ENCODE measurements around the gene ANTXRL. TPM values are rescaled to one million over a fixed set of nuclear protein-coding genes. Genes with fewer than 3 reads are reported as not detected.

ANTXRL gene
- total and polyA plus RNA-seq, 2 experiments from 2014 or later = not detected

DNA sequence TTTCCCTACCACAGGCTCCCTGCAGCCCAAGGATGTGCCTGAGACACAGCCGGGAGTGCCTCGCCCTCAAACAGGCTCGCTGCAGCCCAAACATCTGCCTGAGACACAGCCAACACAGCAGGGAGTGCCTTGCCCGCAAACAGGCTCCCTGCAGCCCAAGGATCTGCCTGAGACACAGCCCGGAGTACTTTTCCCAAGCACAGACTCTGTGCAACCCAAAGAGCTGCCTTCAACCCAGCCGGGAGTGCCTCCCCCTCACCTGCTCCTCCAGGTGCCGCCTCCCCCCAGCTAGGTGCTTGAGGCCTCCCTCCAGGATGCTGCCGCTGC lies 42.9 kb downstream of the ANTXRL start:
- Histone ChIP-seq H3K79me2 (replicated peaks; ENCODE audit: insufficient read depth) (no peaks in the 10 kb centered on the region), H4K20me1 (replicated peaks; ENCODE audit: insufficient read depth) (no peaks in the 10 kb centered on the region), H3K4me1 (ENCODE audit: insufficient read depth) (no peaks in the 10 kb centered on the region), H3K27me3 (ENCODE audit: insufficient read depth) (no peaks in the 10 kb centered on the region), H3K4me3 (no peak overlapping the region), H3K27ac (ENCODE audit: low read depth) (no peak overlapping the region), H3F3A (replicated peaks; ENCODE audit: low read depth) (no peaks in the 10 kb centered on the region), H3K9me2 (ENCODE audit: insufficient read depth) (no peaks in the 10 kb centered on the region), H2AFZ (0 out of 2 replicates have a peak overlapping the region, but pooled peaks have one; percentile 32), H3K4me2 (no peak overlapping the region), H3K36me3 (ENCODE audit: insufficient read depth) (no peaks in the 10 kb centered on the region)
- no peaks in the 10 kb centered on the region for H3K36me3 Mint-ChIP-seq (ENCODE audit: low read depth)
- H3K4me1 Mint-ChIP-seq = peaks cover 9% of the 10 kb centered on the region
- ATAC-seq = peak; percentile 88
- no peak overlapping the region for H3K4me3 Mint-ChIP-seq
- H3K27me3 Mint-ChIP-seq (ENCODE audit: insufficient read depth, low read depth, poor library complexity) = peaks cover 12% of the 10 kb centered on the region
- H3K9me3 Mint-ChIP-seq = no peaks in the 10 kb centered on the region; the same call in 2 of the 3 replicates
- DNase-seq (ENCODE audit: low spot score) = peak; percentile 20
- TF ChIP-seq EZH2phosphoT487 (IDR thresholded peaks at IDR 0.05; ENCODE audit: unreplicated experiment) (no peak), NANOG (IDR thresholded peaks at IDR 0.05; ENCODE audit: borderline replicate concordance) (no peak), ZNF331 (CRISPR knock-in tag; IDR thresholded peaks at IDR 0.05; ENCODE audit: low read depth) (no peak), EZH2 (IDR thresholded peaks at IDR 0.05; ENCODE audit: low read depth, unreplicated experiment) (no peak)
- peak overlapping the region; percentile 18; the same call in 1 of the 2 replicates for H3K27ac Mint-ChIP-seq

GRCh38 chr10:46330894-46331293 lies 44.1 kb downstream of the ANTXRL start:
- no peaks in the 10 kb centered on the region for H3K36me3 Mint-ChIP-seq (ENCODE audit: low read depth)
- Histone ChIP-seq H3K4me3 (no peak overlapping the region), H3K36me3 (ENCODE audit: insufficient read depth) (no peaks in the 10 kb centered on the region), H4K20me1 (replicated peaks; ENCODE audit: insufficient read depth) (no peaks in the 10 kb centered on the region), H3K27ac (ENCODE audit: low read depth) (no peak overlapping the region), H3K4me1 (ENCODE audit: insufficient read depth) (no peaks in the 10 kb centered on the region), H3K4me2 (no peak overlapping the region), H3K9me2 (ENCODE audit: insufficient read depth) (no peaks in the 10 kb centered on the region), H3F3A (replicated peaks; ENCODE audit: low read depth) (no peaks in the 10 kb centered on the region), H3K27me3 (ENCODE audit: insufficient read depth) (no peaks in the 10 kb centered on the region), H2AFZ (no peak overlapping the region), H3K79me2 (replicated peaks; ENCODE audit: insufficient read depth) (no peaks in the 10 kb centered on the region)
- H3K4me1 Mint-ChIP-seq = peaks cover 9% of the 10 kb centered on the region
- no peak overlapping the region for H3K4me3 Mint-ChIP-seq
- no peak overlapping the region for H3K27ac Mint-ChIP-seq
- DNase-seq (ENCODE audit: low spot score) (no peak), ATAC-seq (no peak)
- no peaks in the 10 kb centered on the region; the same call in 2 of the 3 replicates for H3K9me3 Mint-ChIP-seq
- peaks cover 11% of the 10 kb centered on the region for H3K27me3 Mint-ChIP-seq (ENCODE audit: insufficient read depth, low read depth, poor library complexity)
- TF ChIP-seq, protein P1, sequence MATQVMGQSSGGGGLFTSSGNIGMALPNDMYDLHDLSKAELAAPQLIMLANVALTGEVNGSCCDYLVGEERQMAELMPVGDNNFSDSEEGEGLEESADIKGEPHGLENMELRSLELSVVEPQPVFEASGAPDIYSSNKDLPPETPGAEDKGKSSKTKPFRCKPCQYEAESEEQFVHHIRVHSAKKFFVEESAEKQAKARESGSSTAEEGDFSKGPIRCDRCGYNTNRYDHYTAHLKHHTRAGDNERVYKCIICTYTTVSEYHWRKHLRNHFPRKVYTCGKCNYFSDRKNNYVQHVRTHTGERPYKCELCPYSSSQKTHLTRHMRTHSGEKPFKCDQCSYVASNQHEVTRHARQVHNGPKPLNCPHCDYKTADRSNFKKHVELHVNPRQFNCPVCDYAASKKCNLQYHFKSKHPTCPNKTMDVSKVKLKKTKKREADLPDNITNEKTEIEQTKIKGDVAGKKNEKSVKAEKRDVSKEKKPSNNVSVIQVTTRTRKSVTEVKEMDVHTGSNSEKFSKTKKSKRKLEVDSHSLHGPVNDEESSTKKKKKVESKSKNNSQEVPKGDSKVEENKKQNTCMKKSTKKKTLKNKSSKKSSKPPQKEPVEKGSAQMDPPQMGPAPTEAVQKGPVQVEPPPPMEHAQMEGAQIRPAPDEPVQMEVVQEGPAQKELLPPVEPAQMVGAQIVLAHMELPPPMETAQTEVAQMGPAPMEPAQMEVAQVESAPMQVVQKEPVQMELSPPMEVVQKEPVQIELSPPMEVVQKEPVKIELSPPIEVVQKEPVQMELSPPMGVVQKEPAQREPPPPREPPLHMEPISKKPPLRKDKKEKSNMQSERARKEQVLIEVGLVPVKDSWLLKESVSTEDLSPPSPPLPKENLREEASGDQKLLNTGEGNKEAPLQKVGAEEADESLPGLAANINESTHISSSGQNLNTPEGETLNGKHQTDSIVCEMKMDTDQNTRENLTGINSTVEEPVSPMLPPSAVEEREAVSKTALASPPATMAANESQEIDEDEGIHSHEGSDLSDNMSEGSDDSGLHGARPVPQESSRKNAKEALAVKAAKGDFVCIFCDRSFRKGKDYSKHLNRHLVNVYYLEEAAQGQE (IDR thresholded peaks at IDR 0.05; ENCODE audit: unreplicated experiment) = no peak
- TF ChIP-seq, protein P2, sequence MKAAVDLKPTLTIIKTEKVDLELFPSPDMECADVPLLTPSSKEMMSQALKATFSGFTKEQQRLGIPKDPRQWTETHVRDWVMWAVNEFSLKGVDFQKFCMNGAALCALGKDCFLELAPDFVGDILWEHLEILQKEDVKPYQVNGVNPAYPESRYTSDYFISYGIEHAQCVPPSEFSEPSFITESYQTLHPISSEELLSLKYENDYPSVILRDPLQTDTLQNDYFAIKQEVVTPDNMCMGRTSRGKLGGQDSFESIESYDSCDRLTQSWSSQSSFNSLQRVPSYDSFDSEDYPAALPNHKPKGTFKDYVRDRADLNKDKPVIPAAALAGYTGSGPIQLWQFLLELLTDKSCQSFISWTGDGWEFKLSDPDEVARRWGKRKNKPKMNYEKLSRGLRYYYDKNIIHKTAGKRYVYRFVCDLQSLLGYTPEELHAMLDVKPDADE (IDR thresholded peaks at IDR 0.05) = no peak
- TF ChIP-seq EZH2 (IDR thresholded peaks at IDR 0.05; ENCODE audit: low read depth, unreplicated experiment) = no peak
- TF ChIP-seq CTCF (conservative IDR thresholded peaks at IDR 0.05; ENCODE audit: low read depth in 2 of 2) = no peak
- TF ChIP-seq, protein P3, sequence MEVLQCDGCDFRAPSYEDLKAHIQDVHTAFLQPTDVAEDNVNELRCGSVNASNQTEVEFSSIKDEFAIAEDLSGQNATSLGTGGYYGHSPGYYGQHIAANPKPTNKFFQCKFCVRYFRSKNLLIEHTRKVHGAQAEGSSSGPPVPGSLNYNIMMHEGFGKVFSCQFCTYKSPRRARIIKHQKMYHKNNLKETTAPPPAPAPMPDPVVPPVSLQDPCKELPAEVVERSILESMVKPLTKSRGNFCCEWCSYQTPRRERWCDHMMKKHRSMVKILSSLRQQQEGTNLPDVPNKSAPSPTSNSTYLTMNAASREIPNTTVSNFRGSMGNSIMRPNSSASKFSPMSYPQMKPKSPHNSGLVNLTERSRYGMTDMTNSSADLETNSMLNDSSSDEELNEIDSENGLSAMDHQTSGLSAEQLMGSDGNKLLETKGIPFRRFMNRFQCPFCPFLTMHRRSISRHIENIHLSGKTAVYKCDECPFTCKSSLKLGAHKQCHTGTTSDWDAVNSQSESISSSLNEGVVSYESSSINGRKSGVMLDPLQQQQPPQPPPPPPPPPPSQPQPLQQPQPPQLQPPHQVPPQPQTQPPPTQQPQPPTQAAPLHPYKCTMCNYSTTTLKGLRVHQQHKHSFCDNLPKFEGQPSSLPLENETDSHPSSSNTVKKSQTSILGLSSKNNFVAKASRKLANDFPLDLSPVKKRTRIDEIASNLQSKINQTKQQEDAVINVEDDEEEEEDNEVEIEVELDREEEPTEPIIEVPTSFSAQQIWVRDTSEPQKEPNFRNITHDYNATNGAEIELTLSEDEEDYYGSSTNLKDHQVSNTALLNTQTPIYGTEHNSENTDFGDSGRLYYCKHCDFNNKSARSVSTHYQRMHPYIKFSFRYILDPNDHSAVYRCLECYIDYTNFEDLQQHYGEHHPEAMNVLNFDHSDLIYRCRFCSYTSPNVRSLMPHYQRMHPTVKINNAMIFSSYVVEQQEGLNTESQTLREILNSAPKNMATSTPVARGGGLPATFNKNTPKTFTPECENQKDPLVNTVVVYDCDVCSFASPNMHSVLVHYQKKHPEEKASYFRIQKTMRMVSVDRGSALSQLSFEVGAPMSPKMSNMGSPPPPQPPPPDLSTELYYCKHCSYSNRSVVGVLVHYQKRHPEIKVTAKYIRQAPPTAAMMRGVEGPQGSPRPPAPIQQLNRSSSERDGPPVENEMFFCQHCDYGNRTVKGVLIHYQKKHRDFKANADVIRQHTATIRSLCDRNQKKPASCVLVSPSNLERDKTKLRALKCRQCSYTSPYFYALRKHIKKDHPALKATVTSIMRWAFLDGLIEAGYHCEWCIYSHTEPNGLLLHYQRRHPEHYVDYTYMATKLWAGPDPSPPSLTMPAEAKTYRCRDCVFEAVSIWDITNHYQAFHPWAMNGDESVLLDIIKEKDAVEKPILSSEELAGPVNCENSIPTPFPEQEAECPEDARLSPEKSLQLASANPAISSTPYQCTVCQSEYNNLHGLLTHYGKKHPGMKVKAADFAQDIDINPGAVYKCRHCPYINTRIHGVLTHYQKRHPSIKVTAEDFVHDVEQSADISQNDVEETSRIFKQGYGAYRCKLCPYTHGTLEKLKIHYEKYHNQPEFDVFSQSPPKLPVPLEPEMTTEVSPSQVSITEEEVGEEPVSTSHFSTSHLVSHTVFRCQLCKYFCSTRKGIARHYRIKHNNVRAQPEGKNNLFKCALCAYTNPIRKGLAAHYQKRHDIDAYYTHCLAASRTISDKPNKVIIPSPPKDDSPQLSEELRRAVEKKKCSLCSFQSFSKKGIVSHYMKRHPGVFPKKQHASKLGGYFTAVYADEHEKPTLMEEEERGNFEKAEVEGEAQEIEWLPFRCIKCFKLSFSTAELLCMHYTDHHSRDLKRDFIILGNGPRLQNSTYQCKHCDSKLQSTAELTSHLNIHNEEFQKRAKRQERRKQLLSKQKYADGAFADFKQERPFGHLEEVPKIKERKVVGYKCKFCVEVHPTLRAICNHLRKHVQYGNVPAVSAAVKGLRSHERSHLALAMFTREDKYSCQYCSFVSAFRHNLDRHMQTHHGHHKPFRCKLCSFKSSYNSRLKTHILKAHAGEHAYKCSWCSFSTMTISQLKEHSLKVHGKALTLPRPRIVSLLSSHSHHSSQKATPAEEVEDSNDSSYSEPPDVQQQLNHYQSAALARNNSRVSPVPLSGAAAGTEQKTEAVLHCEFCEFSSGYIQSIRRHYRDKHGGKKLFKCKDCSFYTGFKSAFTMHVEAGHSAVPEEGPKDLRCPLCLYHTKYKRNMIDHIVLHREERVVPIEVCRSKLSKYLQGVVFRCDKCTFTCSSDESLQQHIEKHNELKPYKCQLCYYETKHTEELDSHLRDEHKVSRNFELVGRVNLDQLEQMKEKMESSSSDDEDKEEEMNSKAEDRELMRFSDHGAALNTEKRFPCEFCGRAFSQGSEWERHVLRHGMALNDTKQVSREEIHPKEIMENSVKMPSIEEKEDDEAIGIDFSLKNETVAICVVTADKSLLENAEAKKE (CRISPR knock-in tag; IDR thresholded peaks at IDR 0.05) = no peak
- TF ChIP-seq CREB1 (CRISPR knock-in tag; IDR thresholded peaks at IDR 0.05; ENCODE audit: low read depth) = no peak
- TF ChIP-seq JUNB (IDR thresholded peaks at IDR 0.05; ENCODE audit: unreplicated experiment) = no peak

Measured in GM23338 (cell line).